Measurements from ENCODE around the gene ANKRD12. TPM values are rescaled to one million over a fixed set of nuclear protein-coding genes. Genes with fewer than 3 reads are reported as not detected.

The ANKRD12 gene
- total RNA-seq, 4 donors from 2014 or later, result 39.9 to 172 (median 58.9) TPM

GRCh38 chr18:9221661-9222060 lies 85.1 kb downstream of the ANKRD12 start:
- Histone ChIP-seq H3K27me3 (no peaks in the 10 kb centered on the region), H3K36me3 (peaks cover 0 to 68% (median 0%) of the 10 kb centered on the region in 3 donors), H3K27ac (no peak overlapping the region)

GRCh38 chr18:9223356-9223755 lies 86.8 kb downstream of the ANKRD12 start:
- Histone ChIP-seq H3K4me3 (no peak overlapping the region), H3K36me3 (peaks cover 0 to 52% (median 0%) of the 10 kb centered on the region in 3 donors), H3K9me3 (no peaks in the 10 kb centered on the region), H3K4me1 (no peaks in the 10 kb centered on the region), H3K27me3 (no peaks in the 10 kb centered on the region), H3K27ac (no peak overlapping the region)
- no peak for TF ChIP-seq POLR2A (IDR thresholded peaks at IDR 0.05)
- TF ChIP-seq CTCF (IDR thresholded peaks at IDR 0.05), result no peak
- no peak for DNase-seq

More at GRCh38 chr18:9221661-9222060, 85.1 kb downstream of the ANKRD12 start:
- H3K4me1 ChIP-seq, result no peaks in the 10 kb centered on the region
- no peak for TF ChIP-seq CTCF (IDR thresholded peaks at IDR 0.05)
- no peak for TF ChIP-seq POLR2A (IDR thresholded peaks at IDR 0.05)
- no peak overlapping the region for H3K4me3 ChIP-seq
- DNase-seq, result no peak
- H3K9me3 ChIP-seq, result no peaks in the 10 kb centered on the region

- Histone ChIP-seq H3K27me3 (no peaks in the 10 kb centered on the region), H3K36me3 (peaks cover 0 to 51% (median 0%) of the 10 kb centered on the region in 3 donors), H3K27ac (no peak overlapping the region), H3K4me3 (no peak overlapping the region), H3K4me1 (no peaks in the 10 kb centered on the region), H3K9me3 (no peaks in the 10 kb centered on the region)
- DNase-seq, result no peak
- TF ChIP-seq POLR2A (IDR thresholded peaks at IDR 0.05) (no peak), CTCF (IDR thresholded peaks at IDR 0.05) (no peak)
These were observed 89.9 kb downstream of the ANKRD12 start for GRCh38 chr18:9226463-9226862.

DNA sequence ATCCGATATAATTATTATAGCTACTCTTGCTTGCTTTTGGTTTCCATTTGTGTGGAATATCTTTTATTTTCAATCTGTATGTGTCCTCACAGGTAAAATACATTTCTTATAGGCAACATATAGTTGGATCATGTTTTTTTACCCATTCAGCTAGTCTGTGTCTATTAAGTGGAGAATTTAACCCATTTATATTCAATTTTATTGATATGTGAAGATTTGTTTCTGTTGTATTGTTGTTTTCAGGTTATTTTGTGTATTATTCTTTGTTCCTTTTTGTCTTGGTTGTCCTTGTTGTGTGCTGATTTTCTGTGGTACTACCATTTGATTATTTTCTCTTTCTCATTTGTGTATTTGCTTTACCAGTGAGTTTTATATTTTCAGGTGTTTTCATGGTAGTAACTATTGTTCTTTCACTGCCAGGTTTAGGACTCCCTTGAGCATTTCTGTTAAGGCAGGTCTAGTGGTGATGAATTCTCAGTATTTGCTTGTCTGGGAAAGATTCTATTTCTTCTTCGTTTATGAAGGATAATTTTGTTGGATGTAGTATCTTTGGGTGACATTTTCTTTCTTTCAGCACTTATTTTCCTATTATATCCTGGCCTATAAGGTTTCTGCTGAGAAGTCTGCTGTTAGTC lies 95.4 kb downstream of the ANKRD12 start:
- no peak overlapping the region for H3K27ac ChIP-seq
- H3K4me1 ChIP-seq, result no peaks in the 10 kb centered on the region
- TF ChIP-seq POLR2A (IDR thresholded peaks at IDR 0.05) (no peak), CTCF (IDR thresholded peaks at IDR 0.05) (no peak)
- peaks cover 0 to 43% (median 0%) of the 10 kb centered on the region in 3 donors for H3K36me3 ChIP-seq
- no peaks in the 10 kb centered on the region for H3K27me3 ChIP-seq
- no peak for DNase-seq
- no peak overlapping the region for H3K4me3 ChIP-seq
- H3K9me3 ChIP-seq, result peaks cover 0 to 4% (median 0%) of the 10 kb centered on the region in 4 donors

GRCh38 chr18:9232977-9233376 lies 96.4 kb downstream of the ANKRD12 start:
- H3K36me3 ChIP-seq, result peaks cover 0 to 48% (median 0%) of the 10 kb centered on the region in 3 donors
- no peak for DNase-seq
- H3K4me1 ChIP-seq, result no peaks in the 10 kb centered on the region
- H3K27me3 ChIP-seq, result no peaks in the 10 kb centered on the region
- H3K9me3 ChIP-seq, result peaks cover 0 to 4% (median 0%) of the 10 kb centered on the region in 4 donors
- no peak overlapping the region for H3K4me3 ChIP-seq
- H3K27ac ChIP-seq, result no peak overlapping the region
- no peak for TF ChIP-seq POLR2A (IDR thresholded peaks at IDR 0.05)

DNA sequence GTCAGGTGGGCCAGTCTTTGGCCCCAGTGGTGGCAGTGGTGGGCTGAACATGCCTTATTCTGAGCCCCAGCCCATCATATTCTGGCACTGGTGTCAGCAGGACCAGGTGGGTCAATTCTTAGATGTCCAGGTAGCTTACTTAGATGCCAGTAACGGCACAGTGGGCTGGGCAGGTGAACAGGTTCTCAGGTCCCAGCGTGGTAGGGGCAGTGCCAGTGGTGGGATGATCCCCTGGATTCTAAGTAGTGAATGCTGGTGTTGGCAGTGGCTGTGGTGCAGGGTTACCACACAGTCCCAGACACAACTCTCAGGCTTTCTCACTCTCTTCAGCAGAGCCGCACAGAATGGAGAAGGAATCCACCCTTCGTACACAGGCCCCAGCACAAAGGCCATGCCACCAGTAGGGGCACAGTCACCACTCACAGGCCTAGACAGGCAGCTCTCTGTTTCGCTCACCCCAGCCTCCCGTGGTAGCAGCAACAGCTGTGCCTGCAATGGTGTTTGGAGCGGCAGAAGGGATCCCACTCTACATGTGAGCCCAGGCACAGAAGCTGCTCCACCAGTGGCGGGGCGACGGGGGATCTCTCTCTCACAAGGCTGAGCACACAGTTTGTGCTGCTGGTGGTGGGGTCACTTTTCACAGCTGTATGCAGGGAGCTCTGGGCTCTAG lies 97.3 kb downstream of the ANKRD12 start:
- H3K27me3 ChIP-seq, result no peaks in the 10 kb centered on the region
- no peak overlapping the region for H3K4me3 ChIP-seq
- no peak overlapping the region for H3K27ac ChIP-seq
- DNase-seq, result no peak
- TF ChIP-seq POLR2A (IDR thresholded peaks at IDR 0.05) (no peak), CTCF (IDR thresholded peaks at IDR 0.05) (no peak)
- peaks cover 0 to 4% (median 0%) of the 10 kb centered on the region in 4 donors for H3K9me3 ChIP-seq
- H3K36me3 ChIP-seq, result peaks cover 0 to 51% (median 0%) of the 10 kb centered on the region in 3 donors
- H3K4me1 ChIP-seq, result no peaks in the 10 kb centered on the region

All from Peyer's patch (tissue), 4 donors.